Measurements from ENCODE around the gene SAMD4B.

- no peak for TF ChIP-seq CTCF (IDR thresholded peaks at IDR 0.05)
- TF ChIP-seq ZFX (IDR thresholded peaks at IDR 0.05; ENCODE audit: borderline replicate concordance) = no peak
Observed at GRCh38 chr19:39422020-39422419, 79.8 kb downstream of the SAMD4B start.
